HepG2 (cell line): ENCODE measurements around the gene FLAD1. TPM values are rescaled to one million over a fixed set of nuclear protein-coding genes. Genes with fewer than 3 reads are reported as not detected.

Source experiments
- ARID3A ChIP-seq: IDR thresholded peaks from 2 replicates; pipeline ENCODE4 v1.6.1; 2012; ENCODE audit warnings: low read depth, low read length, improper control_type of control experiment
- GATAD2A ChIP-seq: IDR thresholded peaks from 2 replicates; pipeline ENCODE4 v1.6.1; 2016
- PAF1 ChIP-seq: IDR thresholded peaks from 2 replicates; pipeline ENCODE4 v1.6.1; 2016; ENCODE audit warnings: missing genetic modification reagents, missing compliant biosample characterization
- PREB ChIP-seq: sonication (generic); formaldehyde crosslinking; IDR thresholded peaks from 2 replicates; pipeline ENCODE4 v1.4.0; 2020; ENCODE audit warnings: missing genetic modification reagents
- RELA ChIP-seq: sonication (generic); formaldehyde crosslinking; IDR thresholded peaks from 2 replicates; pipeline ENCODE4 v1.4.0; 2020; ENCODE audit warnings: missing genetic modification reagents
- RORA ChIP-seq: sonication (generic); formaldehyde crosslinking; IDR thresholded peaks from 2 replicates; pipeline ENCODE4 v1.5.0; 2020; ENCODE audit warnings: mild to moderate bottlenecking, missing genetic modification reagents, moderate library complexity
- SYNCRIP ChIP-seq: fragments of 200-400 bp; formaldehyde crosslinking; IDR thresholded peaks from 2 replicates; pipeline ENCODE4 v1.6.1; 2018; ENCODE audit warnings: mild to moderate bottlenecking, low read depth, low read length; ENCODE audit not compliant: insufficient read depth
- TARDBP ChIP-seq: sonication (generic); formaldehyde crosslinking; IDR thresholded peaks from 2 replicates; pipeline ENCODE4 v1.8.0; 2022; ENCODE audit warnings: mild to moderate bottlenecking, missing genetic modification reagents
- WIZ ChIP-seq: sonication (generic); formaldehyde crosslinking; IDR thresholded peaks from 2 replicates; pipeline ENCODE4 v1.5.1; 2020; ENCODE audit warnings: mild to moderate bottlenecking, missing genetic modification reagents
- ZBTB7B ChIP-seq: sonication (generic); formaldehyde crosslinking; IDR thresholded peaks from 2 replicates; pipeline ENCODE4 v1.4.0; 2020; ENCODE audit warnings: missing genetic modification reagents
- ZBTB8A ChIP-seq: sonication (generic); formaldehyde crosslinking; IDR thresholded peaks from 2 replicates; pipeline ENCODE4 v1.4.0; 2020; ENCODE audit warnings: mild to moderate bottlenecking, low read depth, missing genetic modification reagents, borderline replicate concordance
- ZNF12 ChIP-seq: sonication (generic); formaldehyde crosslinking; IDR thresholded peaks from 2 replicates; pipeline ENCODE4 v1.5.0; 2020; ENCODE audit warnings: missing genetic modification reagents
- ZNF343 ChIP-seq: sonication (generic); formaldehyde crosslinking; IDR thresholded peaks from 2 replicates; pipeline ENCODE4 v1.4.0; 2020; ENCODE audit warnings: mild to moderate bottlenecking, missing genetic modification reagents
- ZNF350 ChIP-seq: sonication (generic); formaldehyde crosslinking; IDR thresholded peaks from 2 replicates; pipeline ENCODE4 v1.4.0; 2020; ENCODE audit warnings: mild to moderate bottlenecking, low read depth, missing genetic modification reagents, borderline replicate concordance
- ZNF556 ChIP-seq: sonication (generic); formaldehyde crosslinking; IDR thresholded peaks from 2 replicates; pipeline ENCODE4 v1.4.0; 2020; ENCODE audit warnings: mild to moderate bottlenecking, missing genetic modification reagents, borderline replicate concordance
- ZNF558 ChIP-seq: sonication (generic); formaldehyde crosslinking; IDR thresholded peaks from 2 replicates; pipeline ENCODE4 v1.9.0; 2022; ENCODE audit warnings: mild to moderate bottlenecking, missing genetic modification reagents, borderline replicate concordance
- ZSCAN20 ChIP-seq: sonication (generic); formaldehyde crosslinking; IDR thresholded peaks from 2 replicates; pipeline ENCODE4 v1.4.0; 2020; ENCODE audit warnings: missing genetic modification reagents, mild to moderate bottlenecking, borderline replicate concordance
- polyA plus RNA-seq, 8 experiments: library from polyadenylated mRNA; depleted of rRNA in 3 of 8; stranded (reverse) in 7 of 8; unstranded in 1 of 8; fragments of >200 nt; fragmentation: Illumina TruSeq in 4 of 8; extraction: Trizol in 4 of 8; gene quantifications; 2 replicates each; pipeline versions ENCODE4 v1.2.1 to v1.2.3, GENCODE V29; 2011 to 2016; ENCODE audit warnings: low read depth in 4 of 8, missing spikeins in 1 of 8, mixed read lengths in 1 of 8; ENCODE audit not compliant: insufficient read depth in 1 of 8
- total RNA-seq, 5 experiments: library from RNA; depleted of rRNA; stranded (reverse); fragments of >200 nt; fragmentation: Illumina TruSeq; extraction: Trizol; gene quantifications; 2 replicates each; pipeline ENCODE4 v1.2.3, GENCODE V29; 2016; ENCODE audit warnings: low read depth in 1 of 5
- TF ChIP-seq, protein P1 (sequence below): sonication (generic); formaldehyde crosslinking; IDR thresholded peaks from one replicate; pipeline ENCODE4 v1.5.1; 2020; ENCODE audit warnings: mild to moderate bottlenecking, missing genetic modification reagents; ENCODE audit errors: not compliant biosample characterization

FLAD1 gene
- total and polyA plus RNA-seq, 2 of the 13 experiments (the other 11 are each of a cell fraction or from before 2014, with no cell fraction given), result 25.9 to 32.8 TPM

DNA sequence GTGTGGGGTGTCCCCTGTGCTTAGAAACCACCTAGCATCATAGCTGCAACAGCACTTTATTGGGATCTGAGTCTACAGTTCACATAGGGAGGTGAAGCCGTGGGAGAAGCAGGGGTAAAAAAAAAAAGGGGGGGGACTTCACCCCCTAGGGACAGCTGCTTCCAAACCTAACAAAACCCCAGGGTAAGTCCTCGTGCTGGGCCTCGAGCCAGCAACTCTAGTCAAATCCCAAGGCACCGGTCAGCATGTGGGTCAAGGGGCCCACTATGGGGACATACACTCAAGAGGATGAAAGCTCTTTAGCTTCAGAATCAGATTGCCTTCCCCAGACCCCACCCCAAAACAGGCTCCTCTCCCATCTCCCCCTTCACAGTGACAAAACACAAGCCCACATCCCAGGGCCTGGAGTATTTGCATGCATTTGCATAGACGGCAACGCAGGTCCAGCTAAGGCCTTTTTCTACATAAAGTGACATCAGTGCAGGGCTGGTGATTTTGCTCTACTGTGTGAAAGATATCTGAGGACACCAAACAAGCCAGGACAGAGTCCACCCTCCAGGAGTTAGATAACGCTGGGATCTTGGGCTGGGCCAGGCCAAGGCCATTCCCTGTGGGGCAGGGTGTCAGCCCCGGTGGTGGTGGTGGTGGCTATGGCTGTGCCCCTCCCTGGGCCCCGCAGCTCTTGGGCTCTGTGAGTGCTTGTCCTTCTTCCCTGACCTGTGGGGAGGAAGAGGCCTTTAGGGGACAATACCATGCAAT is 38.6 kb upstream of the FLAD1 start (continued):
- TF ChIP-seq ZNF556 (no peak), ZNF343 (no peak), ZNF350 (CRISPR knock-in tag) (peak; percentile 47; the same call in 1 of the 2 replicates), RORA (no peak), RELA (CRISPR knock-in tag) (no peak), ZNF12 (CRISPR knock-in tag) (no peak), ZSCAN20 (CRISPR knock-in tag) (no peak), PREB (no peak), TARDBP (CRISPR knock-in tag) (peak; percentile 83), ZNF558 (CRISPR knock-in tag) (no peak), ARID3A (no peak), SYNCRIP (no peak), PAF1 (CRISPR knock-in tag) (no peak), ZBTB8A (CRISPR knock-in tag) (no peak), ZBTB7B (CRISPR knock-in tag) (no peak), WIZ (CRISPR knock-in tag) (no peak), GATAD2A (CRISPR knock-in tag) (peak; percentile 80)
- TF ChIP-seq, protein P1, sequence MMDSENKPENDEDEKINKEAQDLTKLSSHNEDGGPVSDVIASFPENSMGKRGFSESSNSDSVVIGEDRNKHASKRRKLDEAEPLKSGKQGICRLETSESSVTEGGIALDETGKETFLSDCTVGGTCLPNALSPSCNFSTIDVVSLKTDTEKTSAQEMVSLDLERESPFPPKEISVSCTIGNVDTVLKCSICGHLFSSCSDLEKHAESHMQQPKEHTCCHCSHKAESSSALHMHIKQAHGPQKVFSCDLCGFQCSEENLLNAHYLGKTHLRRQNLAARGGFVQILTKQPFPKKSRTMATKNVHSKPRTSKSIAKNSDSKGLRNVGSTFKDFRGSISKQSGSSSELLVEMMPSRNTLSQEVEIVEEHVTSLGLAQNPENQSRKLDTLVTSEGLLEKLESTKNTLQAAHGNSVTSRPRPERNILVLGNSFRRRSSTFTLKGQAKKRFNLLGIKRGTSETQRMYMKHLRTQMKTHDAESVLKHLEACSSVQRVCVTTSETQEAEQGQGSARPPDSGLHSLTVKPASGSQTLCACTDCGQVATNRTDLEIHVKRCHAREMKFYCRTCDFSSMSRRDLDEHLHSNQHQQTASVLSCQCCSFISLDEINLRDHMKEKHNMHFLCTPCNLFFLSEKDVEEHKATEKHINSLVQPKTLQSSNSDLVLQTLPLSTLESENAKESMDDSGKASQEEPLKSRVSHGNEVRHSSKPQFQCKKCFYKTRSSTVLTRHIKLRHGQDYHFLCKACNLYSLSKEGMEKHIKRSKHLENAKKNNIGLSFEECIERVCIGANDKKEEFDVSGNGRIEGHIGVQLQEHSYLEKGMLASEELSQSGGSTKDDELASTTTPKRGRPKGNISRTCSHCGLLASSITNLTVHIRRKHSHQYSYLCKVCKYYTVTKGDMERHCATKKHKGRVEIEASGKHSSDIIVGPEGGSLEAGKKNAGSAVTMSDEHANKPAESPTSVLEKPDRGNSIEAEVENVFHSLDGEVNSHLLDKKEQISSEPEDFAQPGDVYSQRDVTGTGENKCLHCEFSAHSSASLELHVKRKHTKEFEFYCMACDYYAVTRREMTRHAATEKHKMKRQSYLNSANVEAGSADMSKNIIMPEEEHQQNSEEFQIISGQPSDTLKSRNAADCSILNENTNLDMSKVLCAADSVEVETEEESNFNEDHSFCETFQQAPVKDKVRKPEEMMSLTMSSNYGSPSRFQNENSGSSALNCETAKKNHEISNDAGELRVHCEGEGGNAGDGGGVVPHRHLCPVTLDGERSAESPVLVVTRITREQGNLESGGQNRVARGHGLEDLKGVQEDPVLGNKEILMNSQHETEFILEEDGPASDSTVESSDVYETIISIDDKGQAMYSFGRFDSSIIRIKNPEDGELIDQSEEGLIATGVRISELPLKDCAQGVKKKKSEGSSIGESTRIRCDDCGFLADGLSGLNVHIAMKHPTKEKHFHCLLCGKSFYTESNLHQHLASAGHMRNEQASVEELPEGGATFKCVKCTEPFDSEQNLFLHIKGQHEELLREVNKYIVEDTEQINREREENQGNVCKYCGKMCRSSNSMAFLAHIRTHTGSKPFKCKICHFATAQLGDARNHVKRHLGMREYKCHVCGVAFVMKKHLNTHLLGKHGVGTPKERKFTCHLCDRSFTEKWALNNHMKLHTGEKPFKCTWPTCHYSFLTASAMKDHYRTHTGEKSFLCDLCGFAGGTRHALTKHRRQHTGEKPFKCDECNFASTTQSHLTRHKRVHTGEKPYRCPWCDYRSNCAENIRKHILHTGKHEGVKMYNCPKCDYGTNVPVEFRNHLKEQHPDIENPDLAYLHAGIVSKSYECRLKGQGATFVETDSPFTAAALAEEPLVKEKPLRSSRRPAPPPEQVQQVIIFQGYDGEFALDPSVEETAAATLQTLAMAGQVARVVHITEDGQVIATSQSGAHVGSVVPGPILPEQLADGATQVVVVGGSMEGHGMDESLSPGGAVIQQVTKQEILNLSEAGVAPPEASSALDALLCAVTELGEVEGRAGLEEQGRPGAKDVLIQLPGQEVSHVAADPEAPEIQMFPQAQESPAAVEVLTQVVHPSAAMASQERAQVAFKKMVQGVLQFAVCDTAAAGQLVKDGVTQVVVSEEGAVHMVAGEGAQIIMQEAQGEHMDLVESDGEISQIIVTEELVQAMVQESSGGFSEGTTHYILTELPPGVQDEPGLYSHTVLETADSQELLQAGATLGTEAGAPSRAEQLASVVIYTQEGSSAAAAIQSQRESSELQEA (CRISPR knock-in tag), result no peak
